Neural progenitor cell (in vitro differentiated cells): ENCODE results near the gene TLE4.

ENCODE experiments used
- CTCF ChIP-seq: fragments of 200-600 bp; sonication (generic); IDR thresholded peaks from 2 replicates; pipeline ENCODE4 v1.5.1; 2017; ENCODE audit warnings: antibody characterized with exemption, mild to moderate bottlenecking
- EZH2 ChIP-seq: fragments of 200-600 bp; sonication (generic); IDR thresholded peaks from 2 replicates; pipeline ENCODE4 v1.6.1; 2017; ENCODE audit warnings: antibody characterized with exemption, mild to moderate bottlenecking, moderate library complexity

- no peak for TF ChIP-seq EZH2
- TF ChIP-seq CTCF = no peak
Observed at GRCh38 chr9:79564105-79564504, 7.7 kb upstream of the TLE4 start.
